Activated CD8-positive, alpha-beta T cell treated with anti-CD3 and anti-CD28 coated beads for 36 hours (primary cell): Measurements from ENCODE around the gene PARP12. TPM values are rescaled to one million over a fixed set of nuclear protein-coding genes. Genes with fewer than 3 reads are reported as not detected.

ENCODE experiments used
- ATAC-seq: fragments of 200-7000 bp; cut with Tn5 transposase; one replicate; pipeline ENCODE4 v1.10.0; 2021; ENCODE audit warnings: mild to moderate bottlenecking, moderate library complexity
- CTCF ChIA-PET: fragments of 350-600 bp; sonication (Branson Sonifier 250); formaldehyde crosslinking; loops from one replicate; lab custom pipeline; 2021; ENCODE audit warnings: antibody characterized with exemption; lab: Charles Lee
- POLR2A ChIA-PET: fragments of 350-600 bp; sonication (Branson Sonifier 250); formaldehyde crosslinking; loops from one replicate; lab custom pipeline; 2021; ENCODE audit warnings: antibody characterized with exemption; lab: Charles Lee
- DNase-seq: peaks from one replicate; pipeline ENCODE4 v3.0.0-alpha.2; 2020
- H3K27ac Mint-ChIP-seq: one replicate; pipeline ENCODE4 v1.8.0; 2021; ENCODE audit warnings: mild to moderate bottlenecking, mixed read lengths
- H3K27me3 Mint-ChIP-seq: one replicate; pipeline ENCODE4 v1.8.0; 2021; ENCODE audit warnings: mixed read lengths
- H3K36me3 Mint-ChIP-seq: one replicate; pipeline ENCODE4 v1.8.0; 2021; ENCODE audit warnings: low read depth, mixed read lengths
- H3K4me1 Mint-ChIP-seq: one replicate; pipeline ENCODE4 v1.8.0; 2021; ENCODE audit warnings: low read depth, mixed read lengths
- H3K4me3 Mint-ChIP-seq: one replicate; pipeline ENCODE4 v1.8.0; 2021; ENCODE audit warnings: mild to moderate bottlenecking, moderate library complexity, mixed read lengths
- H3K9me3 Mint-ChIP-seq: one replicate; pipeline ENCODE4 v1.8.0; 2021; ENCODE audit warnings: mixed read lengths
- intact Hi-C: fragments of 100-400 bp; cut with micrococcal nuclease; formaldehyde crosslinking; loops from one replicate; pipeline ENCODE4 v1.10.0; 2022
- total RNA-seq, 2 experiments: library from RNA; stranded (reverse); gene quantifications; one replicate each; pipeline ENCODE4 v1.2.3, GENCODE V29; 2021
- TF ChIP-seq, protein P1 (sequence below): fragments of 200-600 bp; IDR thresholded peaks from one replicate; pipeline ENCODE4 v1.8.0; 2022; ENCODE audit warnings: antibody characterized with exemption, mild to moderate bottlenecking

Gene PARP12
- total RNA-seq, 2 experiments from 2014 or later: 29.5 to 29.9 TPM

DNA sequence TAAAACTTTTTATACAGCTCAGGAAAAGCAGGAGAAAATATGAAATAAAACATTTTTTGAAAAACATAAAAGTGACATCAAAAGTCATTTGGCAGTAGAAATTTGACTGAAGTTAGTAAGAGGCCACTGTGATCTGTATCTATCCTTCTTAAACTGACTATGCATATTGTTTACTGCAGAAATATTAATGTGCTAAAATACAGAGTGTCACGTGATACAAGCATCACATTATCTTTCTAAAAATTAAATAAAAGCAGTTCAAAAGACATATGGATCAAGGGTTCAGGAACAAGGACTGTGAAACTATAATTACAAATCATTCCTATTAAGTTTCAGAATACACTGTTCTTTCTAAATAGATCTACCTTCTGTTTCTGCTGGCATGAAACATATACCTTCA is 33.7 kb downstream of the PARP12 start:
- ChIA-PET CTCF (no interaction called here), POLR2A (no interaction called here)
- H3K36me3 Mint-ChIP-seq: peaks cover 12% of the 10 kb centered on the region
- peaks cover 10% of the 10 kb centered on the region for H3K4me1 Mint-ChIP-seq
- DNase-seq (no peak), ATAC-seq (no peak)
- intact Hi-C loops: no loop called here
- H3K27ac Mint-ChIP-seq: no peak overlapping the region
- TF ChIP-seq, protein P1, sequence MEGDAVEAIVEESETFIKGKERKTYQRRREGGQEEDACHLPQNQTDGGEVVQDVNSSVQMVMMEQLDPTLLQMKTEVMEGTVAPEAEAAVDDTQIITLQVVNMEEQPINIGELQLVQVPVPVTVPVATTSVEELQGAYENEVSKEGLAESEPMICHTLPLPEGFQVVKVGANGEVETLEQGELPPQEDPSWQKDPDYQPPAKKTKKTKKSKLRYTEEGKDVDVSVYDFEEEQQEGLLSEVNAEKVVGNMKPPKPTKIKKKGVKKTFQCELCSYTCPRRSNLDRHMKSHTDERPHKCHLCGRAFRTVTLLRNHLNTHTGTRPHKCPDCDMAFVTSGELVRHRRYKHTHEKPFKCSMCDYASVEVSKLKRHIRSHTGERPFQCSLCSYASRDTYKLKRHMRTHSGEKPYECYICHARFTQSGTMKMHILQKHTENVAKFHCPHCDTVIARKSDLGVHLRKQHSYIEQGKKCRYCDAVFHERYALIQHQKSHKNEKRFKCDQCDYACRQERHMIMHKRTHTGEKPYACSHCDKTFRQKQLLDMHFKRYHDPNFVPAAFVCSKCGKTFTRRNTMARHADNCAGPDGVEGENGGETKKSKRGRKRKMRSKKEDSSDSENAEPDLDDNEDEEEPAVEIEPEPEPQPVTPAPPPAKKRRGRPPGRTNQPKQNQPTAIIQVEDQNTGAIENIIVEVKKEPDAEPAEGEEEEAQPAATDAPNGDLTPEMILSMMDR: no peak
- no peaks in the 10 kb centered on the region for H3K9me3 Mint-ChIP-seq
- H3K4me3 Mint-ChIP-seq: no peak overlapping the region
- no peaks in the 10 kb centered on the region for H3K27me3 Mint-ChIP-seq

DNA sequence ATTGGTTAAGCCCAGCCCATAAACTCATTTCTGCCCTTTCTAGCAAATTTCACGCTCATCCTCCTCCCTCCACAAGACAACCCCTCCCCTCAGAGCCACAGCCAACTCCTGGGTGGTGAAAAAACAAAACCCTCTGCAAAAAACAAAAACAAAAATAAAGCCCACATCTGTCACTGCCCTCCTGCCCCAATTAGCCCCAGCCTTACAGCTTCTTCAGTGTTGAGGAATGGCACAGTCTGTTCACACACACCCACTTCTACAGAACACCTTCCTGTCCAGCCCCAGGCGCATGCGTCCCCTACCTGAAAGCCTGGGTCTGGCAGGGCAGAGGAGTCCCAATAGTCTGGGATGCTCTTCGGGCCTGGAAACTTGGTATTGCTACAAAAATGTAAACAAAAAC is 34.4 kb downstream of the PARP12 start:
- ChIA-PET CTCF (no interaction called here), POLR2A (no interaction called here)
- H3K36me3 Mint-ChIP-seq: peaks cover 8% of the 10 kb centered on the region
- no peak overlapping the region for H3K27ac Mint-ChIP-seq
- peaks cover 6% of the 10 kb centered on the region for H3K4me1 Mint-ChIP-seq
- intact Hi-C loops: no loop called here
- no peaks in the 10 kb centered on the region for H3K9me3 Mint-ChIP-seq
- no peak overlapping the region for H3K4me3 Mint-ChIP-seq
- DNase-seq: no peak
- no peak for ATAC-seq
- H3K27me3 Mint-ChIP-seq: no peaks in the 10 kb centered on the region
- TF ChIP-seq, protein P1: no peak

DNA sequence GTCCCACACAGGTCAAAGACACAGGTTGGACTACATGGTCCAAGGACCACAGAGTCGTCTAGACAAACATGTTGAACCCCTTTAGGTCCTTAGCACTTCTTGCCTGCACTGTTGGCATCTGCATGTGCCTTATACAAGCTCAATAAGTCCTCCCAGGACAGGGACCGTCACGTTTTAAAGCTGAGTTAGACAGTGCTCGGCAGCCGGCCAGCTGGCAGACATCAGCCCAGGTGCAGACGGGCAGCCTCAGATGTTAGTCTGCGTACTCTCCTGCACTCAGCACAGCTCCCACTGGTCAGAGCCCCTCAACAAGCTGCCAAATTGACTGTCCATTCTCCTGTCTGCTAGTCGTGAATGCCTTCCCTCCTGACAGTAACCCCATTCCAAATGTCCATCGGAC is 34.9 kb downstream of the PARP12 start:
- intact Hi-C loops: no loop called here
- Mint-ChIP-seq H3K27ac (no peak overlapping the region), H3K4me1 (peaks cover 3% of the 10 kb centered on the region), H3K4me3 (no peak overlapping the region), H3K27me3 (no peaks in the 10 kb centered on the region), H3K36me3 (peaks cover 6% of the 10 kb centered on the region), H3K9me3 (no peaks in the 10 kb centered on the region)
- TF ChIP-seq, protein P1: no peak
- ChIA-PET POLR2A (no interaction called here), CTCF (no interaction called here)
- ATAC-seq (no peak), DNase-seq (no peak)

DNA sequence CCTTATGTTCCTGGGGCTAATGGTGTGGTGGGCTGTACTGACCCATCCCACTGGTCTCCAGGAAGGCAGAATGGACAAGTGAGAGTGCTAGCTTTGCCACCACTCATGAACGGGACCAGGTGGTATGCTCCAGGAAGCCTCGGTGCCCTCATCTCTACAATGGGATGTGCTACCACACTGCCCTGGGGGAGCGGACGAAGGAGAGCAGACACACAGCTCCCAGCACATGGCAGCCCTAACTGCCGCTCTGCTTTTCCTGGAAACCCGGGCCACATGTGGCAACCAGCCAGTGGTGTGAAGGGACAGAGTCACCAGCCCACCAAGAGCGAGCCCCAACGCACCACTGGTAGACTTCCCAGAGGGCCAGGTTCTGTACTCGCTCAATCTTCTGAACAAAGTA is 35.8 kb downstream of the PARP12 start:
- Mint-ChIP-seq H3K27me3 (no peaks in the 10 kb centered on the region), H3K27ac (no peak overlapping the region), H3K9me3 (no peaks in the 10 kb centered on the region), H3K4me3 (no peak overlapping the region), H3K36me3 (peaks cover 6% of the 10 kb centered on the region), H3K4me1 (no peaks in the 10 kb centered on the region)
- CTCF ChIA-PET: no interaction called here
- POLR2A ChIA-PET: interaction anchor here (0.6 kb wide), 1 partner anchor 600 kb away, joined by 3 read pairs; no protein-coding TSS in a partner anchor
- TF ChIP-seq, protein P1: no peak
- DNase-seq (no peak), ATAC-seq (no peak)
- intact Hi-C loops: no loop called here

DNA sequence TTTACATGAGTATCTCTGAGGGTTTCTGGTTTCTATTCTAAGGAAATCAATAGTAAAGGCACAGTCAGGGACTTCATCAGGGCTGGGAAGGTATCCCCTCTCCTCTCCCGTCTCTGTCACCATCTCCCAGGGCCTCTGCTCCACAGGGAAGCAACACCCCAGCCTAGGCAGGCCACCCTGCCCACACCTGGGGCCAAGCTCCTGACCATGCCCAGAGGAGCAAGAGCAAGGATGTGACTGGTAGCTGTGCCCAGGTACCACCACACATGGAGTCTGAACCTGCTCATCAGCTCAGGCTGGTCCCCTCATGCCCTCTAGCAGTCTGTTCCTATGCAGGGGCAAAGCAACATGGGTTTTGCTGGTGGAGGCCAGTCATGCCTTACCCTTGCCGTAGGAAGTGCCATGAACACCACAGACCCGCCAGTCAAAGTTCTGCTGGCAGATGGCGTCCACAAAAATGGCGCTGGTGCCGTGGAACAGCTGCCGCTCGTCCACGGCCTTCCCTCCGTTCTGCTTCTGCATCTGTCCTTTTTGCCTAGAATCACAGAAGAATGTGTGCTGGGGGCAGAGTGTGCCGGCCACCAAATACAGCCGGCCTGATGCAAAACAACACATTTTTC is 36.8 kb downstream of the PARP12 start:
- Mint-ChIP-seq H3K27me3 (no peaks in the 10 kb centered on the region), H3K4me3 (no peak overlapping the region), H3K9me3 (no peaks in the 10 kb centered on the region), H3K36me3 (peaks cover 6% of the 10 kb centered on the region), H3K4me1 (no peaks in the 10 kb centered on the region), H3K27ac (no peak overlapping the region)
- DNase-seq (no peak), ATAC-seq (no peak)
- ChIA-PET CTCF (no interaction called here), POLR2A (interaction anchor here (0.6 kb wide), 1 partner anchor 599 kb away, joined by 3 read pairs; no protein-coding TSS in a partner anchor)
- TF ChIP-seq, protein P1: no peak
- intact Hi-C loops: no loop called here
